HepG2 (cell line): ENCODE data around the gene CCDC126. TPM values are rescaled to one million over a fixed set of nuclear protein-coding genes. Genes with fewer than 3 reads are reported as not detected.

Experiments
- BRD4 ChIP-seq: sonication (generic); formaldehyde crosslinking; IDR thresholded peaks from 2 replicates; pipeline ENCODE4 v1.4.0; 2020; ENCODE audit warnings: missing genetic modification reagents
- DR1 ChIP-seq: sonication (generic); formaldehyde crosslinking; IDR thresholded peaks from 2 replicates; pipeline ENCODE4 v1.8.0; 2021; ENCODE audit warnings: mild to moderate bottlenecking, missing genetic modification reagents, inconsistent platforms
- EP300 ChIP-seq, 3 experiments: sonication (generic) in 1 of 3; formaldehyde crosslinking in 1 of 3; IDR thresholded peaks; 2 replicates each; pipeline versions ENCODE4 v1.5.1 to v1.6.1; 2011 to 2020; ENCODE audit warnings: low read depth in 2 of 3, low read length in 2 of 3, borderline replicate concordance in 1 of 3, improper control_type of control experiment in 1 of 3, mild to moderate bottlenecking in 1 of 3, missing genetic modification reagents in 1 of 3, moderate library complexity in 1 of 3
- ERF ChIP-seq: IDR thresholded peaks from 2 replicates; pipeline ENCODE4 v1.6.1; 2018; ENCODE audit warnings: missing biosample characterization, missing genetic modification reagents
- GPN1 ChIP-seq: sonication (generic); formaldehyde crosslinking; IDR thresholded peaks from 2 replicates; pipeline ENCODE4 v1.5.1; 2020; ENCODE audit warnings: missing genetic modification reagents, borderline replicate concordance
- HHEX ChIP-seq: IDR thresholded peaks from 2 replicates; pipeline ENCODE4 v1.6.1; 2016; ENCODE audit warnings: control low read depth
- MAFK ChIP-seq, 2 experiments: IDR thresholded peaks in 1 of 2; conservative IDR thresholded peaks in 1 of 2; 2 replicates each; pipeline ENCODE4 v1.6.1; 2011; ENCODE audit warnings: improper control_type of control experiment in 2 of 2, low read length in 2 of 2
- MEF2D ChIP-seq: sonication (generic); formaldehyde crosslinking; IDR thresholded peaks from 2 replicates; pipeline ENCODE4 v1.5.1; 2020; ENCODE audit warnings: mild to moderate bottlenecking, missing genetic modification reagents
- MEIS1 ChIP-seq: sonication (generic); formaldehyde crosslinking; IDR thresholded peaks from 2 replicates; pipeline ENCODE4 v1.9.0; 2021; ENCODE audit warnings: mild to moderate bottlenecking, missing genetic modification reagents, moderate library complexity, borderline replicate concordance
- MEIS2 ChIP-seq: sonication (generic); formaldehyde crosslinking; IDR thresholded peaks from 2 replicates; pipeline ENCODE4 v1.9.0; 2021; ENCODE audit warnings: mild to moderate bottlenecking, missing genetic modification reagents
- TBL1XR1 ChIP-seq: fragments of 150-350 bp; IDR thresholded peaks from 2 replicates; pipeline ENCODE4 v1.6.1; 2014; ENCODE audit warnings: borderline replicate concordance, low read length; ENCODE audit not compliant: partially characterized antibody
- ZMAT5 ChIP-seq: sonication (generic); formaldehyde crosslinking; IDR thresholded peaks from 2 replicates; pipeline ENCODE4 v1.5.0; 2020; ENCODE audit warnings: mild to moderate bottlenecking, low read depth, missing genetic modification reagents, borderline replicate concordance
- ZNF292 ChIP-seq: sonication (generic); formaldehyde crosslinking; IDR thresholded peaks from 2 replicates; pipeline ENCODE4 v1.8.1; 2022; ENCODE audit warnings: mild to moderate bottlenecking, low read depth, missing genetic modification reagents, borderline replicate concordance
- ZNF678 ChIP-seq: sonication (generic); formaldehyde crosslinking; IDR thresholded peaks from 2 replicates; pipeline ENCODE4 v1.4.0; 2020; ENCODE audit warnings: mild to moderate bottlenecking, missing genetic modification reagents
- polyA plus RNA-seq, 8 experiments: library from polyadenylated mRNA; depleted of rRNA in 3 of 8; stranded (reverse) in 7 of 8; unstranded in 1 of 8; fragments of >200 nt; fragmentation: Illumina TruSeq in 4 of 8; extraction: Trizol in 4 of 8; gene quantifications; 2 replicates each; pipeline versions ENCODE4 v1.2.1 to v1.2.3, GENCODE V29; 2011 to 2016; ENCODE audit warnings: low read depth in 4 of 8, missing spikeins in 1 of 8, mixed read lengths in 1 of 8; ENCODE audit not compliant: insufficient read depth in 1 of 8
- total RNA-seq, 5 experiments: library from RNA; depleted of rRNA; stranded (reverse); fragments of >200 nt; fragmentation: Illumina TruSeq; extraction: Trizol; gene quantifications; 2 replicates each; pipeline ENCODE4 v1.2.3, GENCODE V29; 2016; ENCODE audit warnings: low read depth in 1 of 5
- TF ChIP-seq, protein P1 (sequence below): IDR thresholded peaks from 2 replicates; pipeline ENCODE4 v1.6.1; 2012; ENCODE audit warnings: inconsistent platforms
- TF ChIP-seq, protein P2 (sequence below): sonication (generic); formaldehyde crosslinking; IDR thresholded peaks from 2 replicates; pipeline ENCODE4 v1.4.0; 2020; ENCODE audit warnings: mild to moderate bottlenecking, low read depth, missing genetic modification reagents
- TF ChIP-seq, protein P3 (sequence below): sonication (generic); formaldehyde crosslinking; IDR thresholded peaks from 2 replicates; pipeline ENCODE4 v1.4.0; 2020; ENCODE audit warnings: missing genetic modification reagents, mild to moderate bottlenecking, borderline replicate concordance
- TF ChIP-seq, protein P4 (sequence below): sonication (generic); formaldehyde crosslinking; IDR thresholded peaks from 2 replicates; pipeline ENCODE4 v1.5.1; 2020; ENCODE audit warnings: mild to moderate bottlenecking, missing genetic modification reagents, borderline replicate concordance

The CCDC126 gene
- total and polyA plus RNA-seq, 2 of the 13 experiments (the other 11 are each of a cell fraction or from before 2014, with no cell fraction given) = 3.5 to 9.3 TPM

DNA sequence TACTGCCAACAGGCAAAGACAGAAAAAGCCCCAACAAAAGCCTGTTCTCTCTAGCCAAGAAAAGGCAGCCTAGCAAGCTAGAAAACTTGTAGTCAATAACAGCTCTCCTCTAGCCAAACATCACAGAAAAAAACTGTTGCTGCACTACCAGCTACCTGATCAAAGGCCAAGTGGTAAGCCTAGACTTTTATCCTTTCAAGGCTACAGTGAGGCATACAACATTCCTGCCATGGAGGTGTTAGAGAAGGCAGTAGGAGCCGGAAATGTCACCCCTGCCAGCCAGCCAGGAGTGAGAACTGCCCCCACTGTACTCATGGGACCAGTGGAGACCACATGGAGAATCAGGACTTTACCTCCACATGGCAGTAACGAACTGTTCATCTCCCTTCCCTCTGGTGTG is 31.2 kb downstream of the CCDC126 start (continued):
- TF ChIP-seq MEF2D (no peak), MEIS2 (CRISPR knock-in tag) (no peak), ZNF678 (no peak), MAFK (conservative IDR thresholded peaks at IDR 0.05 in 1 of 2, IDR thresholded peaks at IDR 0.05 in 1 of 2; ENCODE audit: low read length in 2 of 2) (no peak), TBL1XR1 (no peak), HHEX (CRISPR knock-in tag) (no peak), BRD4 (no peak), GPN1 (CRISPR knock-in tag) (no peak), EP300 (IDR thresholded peaks at IDR 0.05; ENCODE audit: low read depth in 2 of 2, low read length in 2 of 2) (peak in 1 of 2 experiments; percentile 49; a peak in 1 of 4 replicates), EP300 (CRISPR knock-in tag; IDR thresholded peaks at IDR 0.05; ENCODE audit: borderline replicate concordance) (0 out of 2 replicates have a peak, but pooled peaks have one; percentile 38), ERF (CRISPR knock-in tag) (peak; percentile 32; the same call in 1 of the 2 replicates), ZNF292 (CRISPR knock-in tag) (peak; percentile 31; the same call in 1 of the 2 replicates), ZMAT5 (CRISPR knock-in tag) (no peak), MEIS1 (CRISPR knock-in tag) (no peak), DR1 (no peak)
- TF ChIP-seq, protein P1, sequence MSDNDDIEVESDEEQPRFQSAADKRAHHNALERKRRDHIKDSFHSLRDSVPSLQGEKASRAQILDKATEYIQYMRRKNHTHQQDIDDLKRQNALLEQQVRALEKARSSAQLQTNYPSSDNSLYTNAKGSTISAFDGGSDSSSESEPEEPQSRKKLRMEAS = peak; percentile 40; the same call in 1 of the 2 replicates
- TF ChIP-seq, protein P2, sequence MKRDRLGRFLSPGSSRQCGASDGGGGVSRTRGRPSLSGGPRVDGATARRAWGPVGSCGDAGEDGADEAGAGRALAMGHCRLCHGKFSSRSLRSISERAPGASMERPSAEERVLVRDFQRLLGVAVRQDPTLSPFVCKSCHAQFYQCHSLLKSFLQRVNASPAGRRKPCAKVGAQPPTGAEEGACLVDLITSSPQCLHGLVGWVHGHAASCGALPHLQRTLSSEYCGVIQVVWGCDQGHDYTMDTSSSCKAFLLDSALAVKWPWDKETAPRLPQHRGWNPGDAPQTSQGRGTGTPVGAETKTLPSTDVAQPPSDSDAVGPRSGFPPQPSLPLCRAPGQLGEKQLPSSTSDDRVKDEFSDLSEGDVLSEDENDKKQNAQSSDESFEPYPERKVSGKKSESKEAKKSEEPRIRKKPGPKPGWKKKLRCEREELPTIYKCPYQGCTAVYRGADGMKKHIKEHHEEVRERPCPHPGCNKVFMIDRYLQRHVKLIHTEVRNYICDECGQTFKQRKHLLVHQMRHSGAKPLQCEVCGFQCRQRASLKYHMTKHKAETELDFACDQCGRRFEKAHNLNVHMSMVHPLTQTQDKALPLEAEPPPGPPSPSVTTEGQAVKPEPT (CRISPR knock-in tag) = no peak
- TF ChIP-seq, protein P3, sequence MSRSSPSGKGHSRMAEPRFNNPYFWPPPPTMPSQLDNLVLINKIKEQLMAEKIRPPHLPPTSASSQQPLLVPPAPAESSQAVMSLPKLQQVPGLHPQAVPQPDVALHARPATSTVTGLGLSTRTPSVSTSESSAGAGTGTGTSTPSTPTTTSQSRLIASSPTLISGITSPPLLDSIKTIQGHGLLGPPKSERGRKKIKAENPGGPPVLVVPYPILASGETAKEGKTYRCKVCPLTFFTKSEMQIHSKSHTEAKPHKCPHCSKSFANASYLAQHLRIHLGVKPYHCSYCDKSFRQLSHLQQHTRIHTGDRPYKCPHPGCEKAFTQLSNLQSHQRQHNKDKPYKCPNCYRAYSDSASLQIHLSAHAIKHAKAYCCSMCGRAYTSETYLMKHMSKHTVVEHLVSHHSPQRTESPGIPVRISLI (CRISPR knock-in tag) = peak; percentile 91
- TF ChIP-seq, protein P4, sequence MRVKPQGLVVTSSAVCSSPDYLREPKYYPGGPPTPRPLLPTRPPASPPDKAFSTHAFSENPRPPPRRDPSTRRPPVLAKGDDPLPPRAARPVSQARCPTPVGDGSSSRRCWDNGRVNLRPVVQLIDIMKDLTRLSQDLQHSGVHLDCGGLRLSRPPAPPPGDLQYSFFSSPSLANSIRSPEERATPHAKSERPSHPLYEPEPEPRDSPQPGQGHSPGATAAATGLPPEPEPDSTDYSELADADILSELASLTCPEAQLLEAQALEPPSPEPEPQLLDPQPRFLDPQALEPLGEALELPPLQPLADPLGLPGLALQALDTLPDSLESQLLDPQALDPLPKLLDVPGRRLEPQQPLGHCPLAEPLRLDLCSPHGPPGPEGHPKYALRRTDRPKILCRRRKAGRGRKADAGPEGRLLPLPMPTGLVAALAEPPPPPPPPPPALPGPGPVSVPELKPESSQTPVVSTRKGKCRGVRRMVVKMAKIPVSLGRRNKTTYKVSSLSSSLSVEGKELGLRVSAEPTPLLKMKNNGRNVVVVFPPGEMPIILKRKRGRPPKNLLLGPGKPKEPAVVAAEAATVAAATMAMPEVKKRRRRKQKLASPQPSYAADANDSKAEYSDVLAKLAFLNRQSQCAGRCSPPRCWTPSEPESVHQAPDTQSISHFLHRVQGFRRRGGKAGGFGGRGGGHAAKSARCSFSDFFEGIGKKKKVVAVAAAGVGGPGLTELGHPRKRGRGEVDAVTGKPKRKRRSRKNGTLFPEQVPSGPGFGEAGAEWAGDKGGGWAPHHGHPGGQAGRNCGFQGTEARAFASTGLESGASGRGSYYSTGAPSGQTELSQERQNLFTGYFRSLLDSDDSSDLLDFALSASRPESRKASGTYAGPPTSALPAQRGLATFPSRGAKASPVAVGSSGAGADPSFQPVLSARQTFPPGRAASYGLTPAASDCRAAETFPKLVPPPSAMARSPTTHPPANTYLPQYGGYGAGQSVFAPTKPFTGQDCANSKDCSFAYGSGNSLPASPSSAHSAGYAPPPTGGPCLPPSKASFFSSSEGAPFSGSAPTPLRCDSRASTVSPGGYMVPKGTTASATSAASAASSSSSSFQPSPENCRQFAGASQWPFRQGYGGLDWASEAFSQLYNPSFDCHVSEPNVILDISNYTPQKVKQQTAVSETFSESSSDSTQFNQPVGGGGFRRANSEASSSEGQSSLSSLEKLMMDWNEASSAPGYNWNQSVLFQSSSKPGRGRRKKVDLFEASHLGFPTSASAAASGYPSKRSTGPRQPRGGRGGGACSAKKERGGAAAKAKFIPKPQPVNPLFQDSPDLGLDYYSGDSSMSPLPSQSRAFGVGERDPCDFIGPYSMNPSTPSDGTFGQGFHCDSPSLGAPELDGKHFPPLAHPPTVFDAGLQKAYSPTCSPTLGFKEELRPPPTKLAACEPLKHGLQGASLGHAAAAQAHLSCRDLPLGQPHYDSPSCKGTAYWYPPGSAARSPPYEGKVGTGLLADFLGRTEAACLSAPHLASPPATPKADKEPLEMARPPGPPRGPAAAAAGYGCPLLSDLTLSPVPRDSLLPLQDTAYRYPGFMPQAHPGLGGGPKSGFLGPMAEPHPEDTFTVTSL (CRISPR knock-in tag) = peak; percentile 24; the same call in 1 of the 2 replicates
